ENCODE measurements around the gene FABP1.

Gene FABP1

DNA sequence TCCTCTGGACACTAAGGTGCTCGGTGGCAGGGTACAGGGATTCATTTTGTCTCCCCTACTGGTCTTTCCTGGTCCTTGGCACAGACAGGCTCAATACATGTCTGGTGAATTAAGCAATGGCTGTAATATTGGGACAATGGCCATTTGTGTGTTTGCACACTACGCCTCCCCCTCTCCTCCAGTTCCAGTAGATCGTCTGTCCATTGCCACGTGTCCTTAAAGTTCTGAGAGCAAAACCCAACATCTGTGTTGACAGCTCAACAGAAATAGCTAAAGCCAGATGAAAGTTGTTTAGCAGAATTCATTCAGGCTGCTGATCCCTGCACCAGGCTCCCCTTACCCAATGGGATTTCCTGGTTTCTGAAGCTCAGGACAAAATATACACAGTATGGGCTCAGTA is 9.0 kb upstream of the FABP1 start:
- no peak for DNase-seq (ENCODE audit: low spot score)

- DNase-seq (ENCODE audit: low spot score), result no peak
Measured at GRCh38 chr2:88133875-88134274, 6.0 kb upstream of the FABP1 start.

DNA sequence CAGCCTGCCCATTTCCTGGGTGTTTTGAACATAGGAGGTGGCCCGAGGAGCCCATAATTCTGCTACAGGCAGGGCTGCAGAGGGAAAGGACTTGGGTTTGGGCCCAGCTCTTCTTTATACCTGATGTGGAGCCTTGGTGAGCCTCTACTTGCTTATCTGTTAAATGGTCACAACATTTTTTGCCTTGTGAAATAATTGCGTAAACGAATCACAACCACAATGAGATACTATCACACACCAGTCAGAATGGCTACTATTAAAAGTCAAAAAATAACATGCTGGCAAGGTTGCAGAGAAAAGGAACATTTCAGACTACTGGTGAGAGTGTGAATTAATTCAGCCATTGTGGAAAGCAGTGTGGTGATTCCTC is 4.1 kb upstream of the FABP1 start:
- no peak for DNase-seq (ENCODE audit: low spot score)

GRCh38 chr2:88131201-88131998 is 3.5 kb upstream of the FABP1 start:
- DNase-seq (ENCODE audit: low spot score), result no peak

DNA sequence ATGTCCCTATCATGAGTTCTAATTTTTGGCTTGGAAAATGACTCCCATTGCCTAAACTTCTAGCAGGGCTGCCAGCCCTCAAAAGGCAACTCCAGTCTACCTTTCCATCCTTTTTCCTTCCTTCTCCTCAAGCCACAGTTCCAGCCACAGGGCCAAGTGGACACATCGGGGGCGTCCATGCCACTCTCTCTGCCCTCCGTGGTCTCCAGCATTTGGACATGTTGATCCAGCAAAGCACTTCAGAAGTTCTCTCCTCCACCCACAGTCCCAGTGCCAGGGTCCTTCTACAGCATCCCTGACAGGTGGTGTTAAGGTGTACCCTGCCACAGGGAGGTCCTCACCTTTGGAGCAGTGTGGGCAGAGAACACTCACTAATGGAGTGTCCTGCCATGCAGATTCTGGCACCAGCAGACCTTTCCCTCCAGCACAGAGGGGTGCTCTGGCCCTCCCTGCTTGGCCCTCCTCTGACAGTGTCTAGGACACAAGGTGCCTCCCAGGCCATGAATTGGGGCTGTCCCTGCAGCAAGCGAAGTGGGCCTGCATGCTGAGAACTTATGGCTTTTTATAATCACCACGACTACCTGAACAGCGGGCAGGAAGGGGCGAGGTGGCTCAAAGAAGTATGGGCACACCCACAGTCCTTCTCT is 1.6 kb upstream of the FABP1 start:
- DNase-seq (ENCODE audit: low spot score), result no peak

- no peak for DNase-seq (ENCODE audit: low spot score)
Measured at GRCh38 chr2:88128654-88129312, 921 bp upstream of the FABP1 start.

DNA sequence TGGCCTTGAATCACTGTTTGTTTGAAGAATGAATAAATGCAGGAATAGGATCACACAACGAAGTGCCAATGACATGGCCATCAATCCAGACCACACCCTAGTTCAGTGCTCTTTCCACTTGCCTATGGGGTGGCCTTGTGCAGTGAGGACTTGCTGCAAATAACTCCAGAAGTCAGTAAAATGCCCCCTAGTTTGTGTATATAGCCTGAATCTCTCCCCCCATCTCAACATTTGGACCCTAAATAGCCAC is 299 bp downstream of the FABP1 start:
- no peak for DNase-seq (ENCODE audit: low spot score)

GRCh38 chr2:88126772-88127637 is 857 bp downstream of the FABP1 start:
- no peak for DNase-seq (ENCODE audit: low spot score)

DNA sequence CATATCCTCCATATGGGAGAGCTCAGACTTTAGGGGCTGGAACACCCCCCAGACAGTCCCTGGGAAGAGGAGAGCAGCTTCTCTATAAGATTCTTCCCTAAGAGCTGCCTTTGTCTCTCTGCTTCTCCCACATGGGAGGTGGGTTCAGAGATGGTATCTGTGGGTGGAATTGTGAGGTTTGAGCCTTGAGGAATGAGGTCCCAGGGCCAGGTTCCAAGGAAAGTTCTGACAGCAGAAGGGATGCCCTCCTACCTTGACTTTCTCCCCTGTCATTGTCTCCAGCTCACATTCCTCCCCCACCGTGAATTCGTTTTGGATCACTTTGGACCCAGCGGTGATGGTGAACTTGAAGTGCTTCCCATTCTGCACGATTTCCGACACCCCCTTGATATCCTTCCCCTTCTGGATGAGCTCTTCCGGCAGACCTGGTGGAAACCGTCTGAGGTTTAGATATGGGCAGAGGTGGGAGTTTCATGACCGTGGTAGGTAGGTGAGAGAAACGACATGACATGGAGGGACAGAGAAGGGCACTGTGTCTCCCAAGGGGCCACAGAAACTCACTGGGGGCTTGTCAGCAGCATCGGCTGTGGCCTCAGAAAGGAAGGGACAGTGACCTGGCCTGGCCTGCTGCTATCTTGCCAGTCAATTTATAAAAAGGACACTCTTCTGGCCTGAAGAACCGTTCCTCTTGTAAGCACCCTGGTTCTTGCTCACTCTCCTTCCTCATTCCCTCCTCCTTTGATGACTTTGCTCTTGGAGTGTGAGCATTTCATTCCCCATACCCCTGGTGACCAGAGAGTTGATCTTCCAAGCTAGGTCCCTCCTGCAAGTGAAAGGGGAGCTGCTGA is 1.7 kb downstream of the FABP1 start:
- no peak for DNase-seq (ENCODE audit: low spot score)

GRCh38 chr2:88125344-88125923 is 2.4 kb downstream of the FABP1 start:
- no peak for DNase-seq (ENCODE audit: low spot score)

- no peak for DNase-seq (ENCODE audit: low spot score)
Measured at GRCh38 chr2:88123975-88124917, 3.6 kb downstream of the FABP1 start.

DNA sequence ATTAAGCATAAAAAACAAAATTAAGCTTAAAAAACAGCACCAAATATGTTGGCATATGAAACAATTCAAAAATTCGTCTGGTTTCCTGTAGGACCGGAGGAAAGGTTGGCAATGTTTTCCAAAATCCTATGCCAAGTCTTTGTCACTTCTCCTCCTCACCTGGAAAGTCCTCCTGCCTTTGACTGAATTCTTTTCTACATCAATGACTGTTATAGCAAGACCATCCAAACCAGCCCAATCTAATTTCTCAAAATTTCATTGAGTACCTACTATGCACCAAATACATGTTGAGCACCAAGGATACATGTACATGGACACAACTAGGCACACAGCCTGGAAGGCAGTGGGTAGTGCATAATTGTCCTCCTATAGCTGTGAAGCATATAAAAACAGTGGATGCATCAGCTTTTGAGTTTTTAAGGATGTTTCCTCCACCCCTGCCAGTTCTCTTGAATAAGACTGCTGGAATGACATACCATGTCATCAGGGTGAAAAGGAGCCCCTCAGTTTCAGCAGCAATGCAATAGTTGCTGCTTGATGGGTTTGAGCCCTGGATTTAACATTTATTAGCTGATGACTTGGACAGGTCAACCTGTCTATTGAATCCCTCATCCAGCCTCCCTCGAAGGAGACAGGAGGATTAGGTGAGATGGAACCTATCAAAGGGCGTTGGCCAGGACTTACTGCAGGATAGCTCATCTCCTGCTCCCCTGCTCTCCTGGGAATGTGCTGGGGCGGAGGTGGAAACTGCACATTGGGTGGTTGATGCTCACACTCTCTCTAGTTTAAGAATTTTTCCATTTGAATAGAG is 4.5 kb downstream of the FABP1 start:
- no peak for DNase-seq (ENCODE audit: low spot score)

- DNase-seq (ENCODE audit: low spot score), result no peak
Measured at GRCh38 chr2:88122141-88122884, 5.5 kb downstream of the FABP1 start.

- no peak for DNase-seq (ENCODE audit: low spot score)
Measured at GRCh38 chr2:88121678-88122077, 6.2 kb downstream of the FABP1 start.

- DNase-seq (ENCODE audit: low spot score), result no peak
Measured at GRCh38 chr2:88117973-88118372, 9.9 kb downstream of the FABP1 start.

DNA sequence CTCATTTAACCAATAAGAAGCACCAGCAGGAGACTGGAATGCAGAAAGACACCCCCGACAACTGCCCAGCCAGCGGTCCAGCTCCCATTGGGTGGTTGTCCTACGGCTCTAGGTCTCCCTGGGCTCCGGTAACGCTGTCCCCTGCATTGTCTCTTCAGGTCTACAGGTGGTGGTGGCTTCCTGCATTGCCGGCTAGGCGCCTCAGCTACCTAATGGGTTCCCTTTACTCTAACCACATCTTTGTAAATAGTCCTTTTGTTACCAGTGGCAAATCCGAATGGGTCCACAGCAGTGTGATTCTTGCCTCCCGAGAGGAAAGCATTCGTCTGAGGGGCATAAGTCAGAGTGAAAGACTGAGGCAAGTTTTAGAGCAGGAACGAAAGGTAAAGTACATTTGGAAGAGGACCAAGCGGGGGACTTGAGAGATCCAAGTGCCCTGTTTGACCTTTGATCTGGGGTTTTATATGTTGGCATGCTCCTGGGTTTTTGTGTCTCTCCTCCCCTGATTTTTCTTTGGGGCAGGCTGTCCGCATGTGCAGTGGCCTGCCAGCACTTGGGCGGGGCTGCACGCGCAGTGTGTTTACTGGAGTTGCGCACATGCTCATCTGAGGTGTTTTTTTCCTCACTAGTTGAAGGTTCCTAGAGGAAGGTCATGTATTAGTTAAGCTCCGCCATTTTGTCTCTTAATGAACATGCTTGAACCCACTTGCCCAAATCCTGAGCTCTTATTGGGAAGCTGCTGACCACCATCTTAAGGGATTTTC is 11.0 kb downstream of the FABP1 start:
- no peak for DNase-seq (ENCODE audit: low spot score)

GRCh38 chr2:88115825-88116518 is 11.9 kb downstream of the FABP1 start:
- no peak for DNase-seq (ENCODE audit: low spot score)

All from AG08396 (cell line).